ENCODE results near the gene ATP4A.

- TF ChIP-seq ARID1B (IDR thresholded peaks at IDR 0.05), result no peak
- no peak for TF ChIP-seq MAX (CRISPR knock-in tag; IDR thresholded peaks at IDR 0.05)
- no peak for TF ChIP-seq CTCF (IDR thresholded peaks at IDR 0.05 in 2 of 3, conservative IDR thresholded peaks at IDR 0.05 in 1 of 3; ENCODE audit: insufficient read depth in 2 of 3, low read depth in 1 of 3, low read length in 3 of 3)
- TF ChIP-seq GABPA (tag; conservative IDR thresholded peaks at IDR 0.05; ENCODE audit: low read depth), result no peak
- TF ChIP-seq XRCC5 (IDR thresholded peaks at IDR 0.05; ENCODE audit: low read depth, low read length), result no peak
- TF ChIP-seq NKRF (IDR thresholded peaks at IDR 0.05; ENCODE audit: borderline replicate concordance), result no peak
- TF ChIP-seq ZNF133 (CRISPR knock-in tag; IDR thresholded peaks at IDR 0.05), result no peak
- TF ChIP-seq ZNF318 (IDR thresholded peaks at IDR 0.05; ENCODE audit: borderline replicate concordance in 1 of 2, low read depth in 1 of 2), result no peak
- TF ChIP-seq ZNF76 (CRISPR knock-in tag; IDR thresholded peaks at IDR 0.05; ENCODE audit: borderline replicate concordance), result no peak
- no peak for TF ChIP-seq JUNB (CRISPR knock-in tag; conservative IDR thresholded peaks at IDR 0.05)
- TF ChIP-seq ADNP (tag; IDR thresholded peaks at IDR 0.05), result no peak
Measured at GRCh38 chr19:35607661-35608060, 44.2 kb upstream of the ATP4A start.

Data from K562 (cell line).